Trophoblast cell (in vitro differentiated cells and primary cell): ENCODE results near the gene TMSB15A.
"Not testable (repeated sequence)": the region's sequence is repeated elsewhere in the genome, so short reads cannot be mapped to it uniquely, and the experiment has no call there.

Source experiments
- DNase-seq, 2 donors: peaks; one replicate each; pipeline ENCODE4 v3.0.0-alpha.2; 2016
- H2AFZ ChIP-seq: 2 replicates; pipeline ENCODE4 v1.6.1; 2013; ENCODE audit warnings: low read length, moderate library complexity, mild to moderate bottlenecking; ENCODE audit not compliant: insufficient read depth, poor library complexity
- H2AK5ac ChIP-seq: 2 replicates; pipeline ENCODE4 v1.6.1; 2013; ENCODE audit warnings: mild to moderate bottlenecking, low read length
- H2BK120ac ChIP-seq: 2 replicates; pipeline ENCODE4 v1.6.1; 2013; ENCODE audit warnings: low read length, mild to moderate bottlenecking, moderate library complexity; ENCODE audit not compliant: insufficient read depth, poor library complexity
- H2BK12ac ChIP-seq: 2 replicates; pipeline ENCODE4 v1.6.1; 2013; ENCODE audit warnings: mild to moderate bottlenecking, low read length, moderate library complexity
- H2BK5ac ChIP-seq: 2 replicates; pipeline ENCODE4 v1.6.1; 2013; ENCODE audit warnings: low read length, low read depth, moderate library complexity, mild to moderate bottlenecking; ENCODE audit not compliant: poor library complexity
- H3K14ac ChIP-seq: 2 replicates; pipeline ENCODE4 v1.6.1; 2013; ENCODE audit warnings: mild to moderate bottlenecking, low read length
- H3K18ac ChIP-seq: 2 replicates; pipeline ENCODE4 v1.6.1; 2013; ENCODE audit warnings: mild to moderate bottlenecking, low read length
- H3K23ac ChIP-seq: 2 replicates; pipeline ENCODE4 v1.6.1; 2013; ENCODE audit warnings: low read length
- H3K27ac ChIP-seq: 2 replicates; pipeline ENCODE4 v1.5.1; 2013; ENCODE audit warnings: low read depth, mild to moderate bottlenecking, inconsistent platforms, low read length, moderate library complexity
- H3K27me3 ChIP-seq: 2 replicates; pipeline ENCODE4 v1.6.1; 2013; ENCODE audit warnings: inconsistent platforms, mild to moderate bottlenecking, low read length, moderate library complexity; ENCODE audit not compliant: insufficient read depth
- H3K36me3 ChIP-seq, 2 experiments: 1 replicate in 1 of 2; 2 replicates in 1 of 2; pipeline ENCODE4 v1.6.1; 2013; ENCODE audit warnings: low read length in 2 of 2, mild to moderate bottlenecking in 2 of 2, moderate library complexity in 1 of 2; ENCODE audit not compliant: insufficient read depth in 2 of 2, control insufficient read depth in 1 of 2
- H3K4ac ChIP-seq: 2 replicates; pipeline ENCODE4 v1.6.1; 2013; ENCODE audit warnings: low read depth, mild to moderate bottlenecking, low read length, moderate library complexity
- H3K4me1 ChIP-seq, 2 experiments: 1 replicate in 1 of 2; 2 replicates in 1 of 2; pipeline ENCODE4 v1.6.1; 2013; ENCODE audit warnings: low read length in 2 of 2, mild to moderate bottlenecking in 2 of 2, moderate library complexity in 1 of 2; ENCODE audit not compliant: insufficient read depth in 2 of 2, control insufficient read depth in 1 of 2
- H3K4me2 ChIP-seq: 2 replicates; pipeline ENCODE4 v1.6.1; 2013; ENCODE audit warnings: inconsistent platforms, mild to moderate bottlenecking, low read length, moderate library complexity
- H3K4me3 ChIP-seq: 2 replicates; pipeline ENCODE4 v1.5.1; 2013; ENCODE audit warnings: mild to moderate bottlenecking, low read depth, low read length, inconsistent platforms
- H3K79me1 ChIP-seq: one replicate; pipeline ENCODE4 v1.6.1; 2013; ENCODE audit warnings: low read length
- H3K79me2 ChIP-seq: 2 replicates; pipeline ENCODE4 v1.6.1; 2013; ENCODE audit warnings: low read length, mild to moderate bottlenecking; ENCODE audit not compliant: control insufficient read depth, insufficient read depth, poor library complexity
- H3K9ac ChIP-seq: 2 replicates; pipeline ENCODE4 v1.6.1; 2013; ENCODE audit warnings: mild to moderate bottlenecking, low read length
- H3K9me3 ChIP-seq: 2 replicates; pipeline ENCODE4 v1.6.1; 2013; ENCODE audit warnings: low read depth, mild to moderate bottlenecking, control low read depth, inconsistent platforms, low read length; ENCODE audit not compliant: insufficient read depth
- H4K12ac ChIP-seq: 2 replicates; pipeline ENCODE4 v1.6.1; 2013; ENCODE audit warnings: low read depth, mild to moderate bottlenecking, low read length, moderate library complexity
- H4K8ac ChIP-seq: 2 replicates; pipeline ENCODE4 v1.6.1; 2013; ENCODE audit warnings: low read depth, mild to moderate bottlenecking, low read length, moderate library complexity
- H4K91ac ChIP-seq: one replicate; pipeline ENCODE4 v1.6.1; 2013; ENCODE audit warnings: low read depth, mild to moderate bottlenecking, low read length, moderate library complexity
- WGBS: extraction: QIAGEN DNeasy Blood & Tissue Kit; methylation state at CpG from one replicate; pipeline ENCODE4 v1.1.7; 2013; ENCODE audit warnings: missing lambda C conversion rate; ENCODE audit not compliant: insufficient read length, insufficient coverage; ENCODE audit errors: extremely low coverage; 5-methylcytosine and 5-hydroxymethylcytosine counted together

Gene TMSB15A

DNA sequence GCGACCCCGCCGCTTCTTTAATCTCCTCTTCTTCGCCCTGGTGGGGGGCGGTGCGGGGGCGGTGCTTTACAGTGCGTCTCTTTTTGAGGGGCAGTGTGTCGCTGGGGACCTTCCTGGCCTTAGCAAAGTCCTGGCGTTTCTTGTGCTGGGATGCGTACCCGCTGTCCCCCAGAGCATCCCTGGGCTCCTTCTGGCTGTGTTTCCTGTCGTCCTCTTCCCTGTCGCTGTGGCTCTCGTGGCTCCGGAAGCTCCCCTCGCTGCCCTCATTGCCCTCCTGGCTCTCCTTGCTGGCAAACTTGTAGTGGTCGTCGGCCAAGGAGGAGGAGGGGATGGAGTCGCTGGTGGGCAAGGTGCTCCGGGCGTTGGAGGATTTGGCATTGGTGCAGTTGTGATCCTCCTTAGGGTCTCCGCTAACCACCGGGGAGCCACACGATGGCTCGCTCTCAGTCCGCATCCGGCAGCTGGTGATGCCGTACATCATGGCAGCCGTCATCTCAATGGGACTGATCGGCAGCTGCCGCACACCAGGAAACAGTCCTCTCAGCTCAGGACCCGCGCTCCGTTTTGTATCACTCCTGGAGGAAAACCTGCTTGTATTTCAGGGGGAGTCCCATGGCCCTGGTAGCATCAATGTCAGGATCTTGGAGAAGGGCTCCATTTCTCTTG, 30.4 kb upstream of the TMSB15A start:
- no peak overlapping the region for H3K27ac ChIP-seq
- H3K9me3 ChIP-seq = no peaks in the 10 kb centered on the region
- H3K4ac ChIP-seq = no peak overlapping the region
- no peak overlapping the region for H4K12ac ChIP-seq
- H3K9ac ChIP-seq = no peak overlapping the region
- H3K4me2 ChIP-seq = no peak overlapping the region
- no peak overlapping the region for H2AK5ac ChIP-seq
- no peak overlapping the region for H2AFZ ChIP-seq
- H4K8ac ChIP-seq = no peak overlapping the region
- DNase-seq = no peak
- H3K23ac ChIP-seq = no peak overlapping the region
- H2BK5ac ChIP-seq = no peak overlapping the region
- H4K91ac ChIP-seq = no peak overlapping the region
- no peak overlapping the region for H3K14ac ChIP-seq
- H3K4me1 ChIP-seq = no peaks in the 10 kb centered on the region
- no peak overlapping the region for H2BK12ac ChIP-seq
- WGBS = no CpG with 5 or more reads among the region's 35 CpGs
- no peak overlapping the region for H3K4me3 ChIP-seq
- no peaks in the 10 kb centered on the region for H3K79me1 ChIP-seq
- H3K79me2 ChIP-seq = no peaks in the 10 kb centered on the region
- H3K18ac ChIP-seq = no peak overlapping the region
- no peak overlapping the region for H2BK120ac ChIP-seq
- no peaks in the 10 kb centered on the region for H3K36me3 ChIP-seq
- no peaks in the 10 kb centered on the region for H3K27me3 ChIP-seq

DNA sequence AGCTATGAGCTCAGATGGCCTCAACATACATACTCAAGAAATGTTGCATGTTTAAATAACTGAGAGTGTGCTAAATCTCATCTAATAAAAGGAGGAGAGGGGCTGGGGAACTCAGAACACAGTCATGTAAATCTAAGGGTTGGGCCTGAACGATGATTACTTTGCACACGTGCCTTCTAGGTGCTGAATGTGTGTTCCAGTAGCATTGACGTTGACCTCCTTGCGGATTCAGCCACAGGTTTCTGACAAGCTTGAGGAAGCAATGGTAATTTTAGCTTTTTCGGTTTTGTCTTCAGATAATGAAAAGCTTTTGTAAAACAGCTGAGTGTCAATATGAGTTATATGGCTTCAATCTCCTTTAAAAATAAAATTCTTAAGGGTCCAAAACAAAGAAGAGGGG, 29.6 kb upstream of the TMSB15A start:
- not testable (repeated sequence) for H3K14ac ChIP-seq, H3K4me1 ChIP-seq, H3K27me3 ChIP-seq, H3K4me2 ChIP-seq, H3K36me3 ChIP-seq, DNase-seq, H4K8ac ChIP-seq, H4K91ac ChIP-seq, H3K79me1 ChIP-seq, H3K27ac ChIP-seq, H3K79me2 ChIP-seq, H3K9ac ChIP-seq, H2BK5ac ChIP-seq, H3K18ac ChIP-seq, H3K23ac ChIP-seq, H2AK5ac ChIP-seq, H3K4ac ChIP-seq, H2BK12ac ChIP-seq, H2BK120ac ChIP-seq, H3K9me3 ChIP-seq, H4K12ac ChIP-seq, H3K4me3 ChIP-seq, H2AFZ ChIP-seq
- WGBS = no CpG with 5 or more reads among the region's 5 CpGs

DNA sequence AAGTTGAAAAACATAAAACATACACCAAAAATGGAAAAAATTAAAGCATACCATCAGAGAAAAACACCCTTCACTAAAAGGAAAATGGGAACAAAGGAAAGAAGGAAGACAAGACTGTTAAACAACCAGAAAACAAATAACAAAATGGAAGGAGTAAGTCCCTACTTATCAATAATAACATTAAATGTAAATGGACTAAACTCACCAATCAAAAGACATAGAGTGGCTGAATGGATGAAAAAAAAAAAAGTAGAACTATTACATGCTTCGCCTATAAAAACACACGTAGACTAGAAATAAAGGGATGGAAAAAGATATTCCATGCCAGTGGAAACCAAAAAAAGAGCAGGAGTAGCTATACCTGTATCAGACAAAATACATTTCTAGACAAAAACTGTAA, 19.4 kb upstream of the TMSB15A start:
- Histone ChIP-seq H3K14ac (no peak overlapping the region), H2BK5ac (no peak overlapping the region), H2BK120ac (no peak overlapping the region), H4K12ac (no peak overlapping the region), H3K36me3 (no peaks in the 10 kb centered on the region), H3K9ac (no peak overlapping the region), H3K4me1 (no peaks in the 10 kb centered on the region), H4K8ac (no peak overlapping the region), H3K4me2 (no peak overlapping the region), H3K9me3 (no peaks in the 10 kb centered on the region), H3K79me1 (no peaks in the 10 kb centered on the region), H3K27me3 (no peaks in the 10 kb centered on the region), H2AFZ (no peak overlapping the region), H3K4ac (no peak overlapping the region), H2BK12ac (no peak overlapping the region), H3K79me2 (no peaks in the 10 kb centered on the region), H3K18ac (no peak overlapping the region), H2AK5ac (no peak overlapping the region), H4K91ac (no peak overlapping the region), H3K27ac (no peak overlapping the region), H3K4me3 (no peak overlapping the region), H3K23ac (no peak overlapping the region)
- no CpG with 5 or more reads among the region's 2 CpGs for WGBS
- DNase-seq = no peak

DNA sequence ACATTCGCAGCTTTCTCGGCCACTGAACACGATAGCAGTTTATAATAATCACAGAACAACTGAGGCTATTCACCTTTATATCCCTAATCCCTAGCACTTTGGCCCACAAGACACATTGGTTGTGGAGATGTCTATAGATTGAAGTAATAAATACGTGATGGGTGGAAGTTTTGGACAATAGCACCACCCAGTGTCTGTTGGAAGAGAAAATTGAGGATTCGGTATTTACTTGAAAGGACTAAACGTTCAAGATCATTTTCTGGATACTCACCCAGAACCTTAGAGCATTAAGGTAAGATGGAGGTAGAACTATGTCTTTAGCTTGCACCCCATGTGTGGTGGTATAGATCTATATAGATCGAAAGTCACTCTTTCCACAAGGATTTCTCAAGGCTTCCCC, 787 bp upstream of the TMSB15A start:
- Histone ChIP-seq H3K9me3 (no peaks in the 10 kb centered on the region), H3K9ac (no peak overlapping the region), H2BK5ac (no peak overlapping the region), H3K14ac (no peak overlapping the region), H3K27me3 (no peaks in the 10 kb centered on the region), H4K91ac (no peak overlapping the region), H4K12ac (no peak overlapping the region), H3K4me1 (no peaks in the 10 kb centered on the region), H4K8ac (no peak overlapping the region), H3K18ac (no peak overlapping the region), H3K4me3 (no peak overlapping the region), H3K4ac (no peak overlapping the region), H3K23ac (no peak overlapping the region), H2BK120ac (no peak overlapping the region), H2BK12ac (no peak overlapping the region), H3K79me1 (no peaks in the 10 kb centered on the region), H2AFZ (no peak overlapping the region), H3K27ac (no peak overlapping the region), H3K36me3 (no peaks in the 10 kb centered on the region), H3K4me2 (no peak overlapping the region), H2AK5ac (no peak overlapping the region), H3K79me2 (no peaks in the 10 kb centered on the region)
- WGBS = no CpG with 5 or more reads among the region's 7 CpGs
- DNase-seq = peak in 1 of 2 donors; percentile 12
